T-cell (primary cell): ENCODE data around the gene DDIT4. TPM values are rescaled to one million over a fixed set of nuclear protein-coding genes. Genes with fewer than 3 reads are reported as not detected.

ENCODE experiments used
- ATAC-seq, 4 experiments: fragments of 200-7000 bp in 3 of 4; fragments of 150-1000 bp in 1 of 4; cut with Tn5 transposase; replicated peaks in 1 of 4; 1 replicate in 3 of 4; 2 replicates in 1 of 4; pipeline ENCODE4 v1.10.0; 2021; ENCODE audit warnings: moderate library complexity in 3 of 4, mild to moderate bottlenecking in 2 of 4, moderate number of reproducible peaks in 1 of 4
- CTCF ChIA-PET, 2 donors: fragments of 300-600 bp; sonication (Branson Sonifier 250); formaldehyde crosslinking; loops; one replicate each; lab custom pipeline; 2022; ENCODE audit warnings: antibody characterized with exemption in 2 of 2; lab: Charles Lee
- POLR2A ChIA-PET, 2 donors: fragments of 300-600 bp; sonication (Branson Sonifier 250); formaldehyde crosslinking; loops; one replicate each; lab custom pipeline; 2022; ENCODE audit warnings: antibody characterized with exemption in 2 of 2; lab: Charles Lee
- DNase-seq, 35 experiments: peaks; one replicate each; pipeline versions ENCODE4 v3.0.0 to v3.0.0-alpha.2; 2013 to 2023
- H3K27ac ChIP-seq: one replicate; pipeline ENCODE4 v1.5.1; 2013; ENCODE audit warnings: low read length
- H3K27me3 ChIP-seq, 2 experiments: replicated peaks in 1 of 2; 1 replicate in 1 of 2; 2 replicates in 1 of 2; pipeline versions ENCODE4 v1.6.1 to v1.7.0; 2013; ENCODE audit warnings: low read length in 1 of 2, mixed read lengths in 1 of 2; ENCODE audit not compliant: control insufficient read depth in 2 of 2, insufficient read depth in 2 of 2; ENCODE audit errors: extremely low read depth in 1 of 2
- H3K36me3 ChIP-seq, 2 donors: 1 replicate in 1 of 2; 2 replicates in 1 of 2; pipeline versions ENCODE4 v1.6.1 to v1.7.0; 2013; ENCODE audit warnings: low read length in 1 of 2; ENCODE audit not compliant: control insufficient read depth in 2 of 2, insufficient read depth in 1 of 2; ENCODE audit errors: extremely low read depth in 1 of 2
- H3K4me1 ChIP-seq, 2 experiments: 1 replicate in 1 of 2; 2 replicates in 1 of 2; pipeline versions ENCODE4 v1.6.1 to v1.7.0; 2013; ENCODE audit warnings: low read length in 2 of 2, mixed read lengths in 1 of 2; ENCODE audit not compliant: insufficient read depth in 2 of 2, control insufficient read depth in 1 of 2; ENCODE audit errors: extremely low read depth in 1 of 2
- H3K4me3 ChIP-seq, 2 donors: 1 replicate in 1 of 2; 2 replicates in 1 of 2; pipeline versions ENCODE4 v1.5.1 to v1.7.0; 2013; ENCODE audit warnings: mild to moderate bottlenecking in 2 of 2, low read length in 1 of 2, moderate library complexity in 1 of 2; ENCODE audit not compliant: control insufficient read depth in 1 of 2; ENCODE audit errors: extremely low read depth in 1 of 2
- H3K9me3 ChIP-seq: 2 replicates; pipeline ENCODE4 v1.7.0; 2013
- H3K27ac Mint-ChIP-seq, 2 donors: one replicate each; pipeline ENCODE4 v1.8.0; 2020 to 2021; ENCODE audit warnings: mild to moderate bottlenecking in 2 of 2, mixed read lengths in 2 of 2
- H3K27me3 Mint-ChIP-seq, 2 donors: one replicate each; pipeline ENCODE4 v1.8.0; 2021 to 2022; ENCODE audit warnings: mixed read lengths in 2 of 2
- H3K36me3 Mint-ChIP-seq: one replicate; pipeline ENCODE4 v1.8.0; 2021; ENCODE audit warnings: mixed read lengths
- H3K4me1 Mint-ChIP-seq, 3 donors: one replicate each; pipeline ENCODE4 v1.8.0; 2020 to 2022; ENCODE audit warnings: mixed read lengths in 3 of 3, mild to moderate bottlenecking in 1 of 3
- H3K4me3 Mint-ChIP-seq, 3 donors: one replicate each; pipeline ENCODE4 v1.8.0; 2020 to 2022; ENCODE audit warnings: mild to moderate bottlenecking in 3 of 3, mixed read lengths in 3 of 3, moderate library complexity in 3 of 3
- H3K9me3 Mint-ChIP-seq, 3 donors: one replicate each; pipeline ENCODE4 v1.8.0; 2020 to 2022; ENCODE audit warnings: mixed read lengths in 3 of 3
- WGBS: methylation state at CpG from one replicate; pipeline ENCODE4 v1.1.5; 2013; ENCODE audit warnings: missing lambda C conversion rate; ENCODE audit not compliant: insufficient coverage; 5-methylcytosine and 5-hydroxymethylcytosine counted together
- total RNA-seq, 35 experiments: library from RNA in 6 of 35; stranded (reverse) in 6 of 35; fragments of 120-200 nt in 1 of 35; gene quantifications; one replicate each; pipeline versions ENCODE4 v1.2.1 to v1.2.4 and lab custom pipeline; 2013 to 2026

Gene DDIT4
- total RNA-seq, 5 donors from 2014 or later (not counting 1 experiment from before 2014, with no cell fraction given) = 39.9 to 326 (median 52.1) TPM

DNA sequence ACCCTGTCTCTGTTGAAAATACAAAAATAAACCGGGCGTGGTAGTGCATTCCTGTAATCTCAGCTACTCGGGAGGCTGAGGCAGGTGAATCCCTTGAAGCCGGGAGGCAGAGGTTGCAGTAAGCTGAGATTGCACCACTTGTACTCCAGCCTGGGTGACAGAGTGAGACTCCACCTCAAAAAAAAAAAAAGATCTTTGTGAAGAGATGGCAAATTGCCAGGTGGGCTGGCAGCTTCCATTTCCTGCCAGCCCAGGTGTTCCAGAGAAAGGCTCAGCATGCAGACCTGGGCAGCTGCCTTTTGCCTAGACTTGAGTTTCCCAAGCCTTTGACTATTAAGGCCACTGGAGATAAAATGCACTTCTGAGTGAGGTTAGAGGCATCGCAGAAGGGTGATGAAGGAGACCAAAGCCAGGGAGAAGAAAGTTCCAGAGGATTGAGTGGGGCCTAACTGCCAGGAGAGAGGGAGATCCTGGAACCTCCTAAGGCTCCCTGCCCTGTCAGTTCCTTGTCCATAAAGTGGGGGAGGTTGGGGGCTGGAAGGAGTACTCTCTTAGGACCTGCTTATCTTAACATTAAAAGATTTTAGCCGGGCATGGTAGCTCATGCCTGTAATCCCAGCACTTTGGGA, 10.0 kb upstream of the DDIT4 start:
- Mint-ChIP-seq H3K4me3 (peak overlapping the region in 2 of 3 donors; percentile 21 to 75), H3K4me1 (peaks cover 47 to 55% (median 53%) of the 10 kb centered on the region in 3 donors), H3K9me3 (no peaks in the 10 kb centered on the region), H3K36me3 (no peaks in the 10 kb centered on the region), H3K27me3 (no peaks in the 10 kb centered on the region), H3K27ac (peak overlapping the region; percentile 89 to 92)
- peak in 1 of 4 experiments; percentile 21 for ATAC-seq
- ChIA-PET POLR2A (interaction anchor here (0.6 to 1.0 kb wide), 4 partner anchors 10 to 197 kb away, joined by 3 to 10 read pairs (median 4); no protein-coding TSS in a partner anchor), CTCF (interaction anchor here in 1 of 2 donors (0.5 kb wide), 1 partner anchor 175 kb away, joined by 4 read pairs; no protein-coding TSS in a partner anchor)
- WGBS = 23% methylated on average over 3 of the region's 6 CpGs
- peak in 26 of 35 experiments; percentile 21 to 81 (median 41) for DNase-seq
- peak overlapping the region; percentile 39 for H3K27ac ChIP-seq
- H3K4me1 ChIP-seq = peaks cover 26 to 56% of the 10 kb centered on the region in 2 experiments
- H3K27me3 ChIP-seq = no peaks in the 10 kb centered on the region
- no peaks in the 10 kb centered on the region for H3K9me3 ChIP-seq
- H3K4me3 ChIP-seq = no peak overlapping the region
- H3K36me3 ChIP-seq = no peaks in the 10 kb centered on the region

DNA sequence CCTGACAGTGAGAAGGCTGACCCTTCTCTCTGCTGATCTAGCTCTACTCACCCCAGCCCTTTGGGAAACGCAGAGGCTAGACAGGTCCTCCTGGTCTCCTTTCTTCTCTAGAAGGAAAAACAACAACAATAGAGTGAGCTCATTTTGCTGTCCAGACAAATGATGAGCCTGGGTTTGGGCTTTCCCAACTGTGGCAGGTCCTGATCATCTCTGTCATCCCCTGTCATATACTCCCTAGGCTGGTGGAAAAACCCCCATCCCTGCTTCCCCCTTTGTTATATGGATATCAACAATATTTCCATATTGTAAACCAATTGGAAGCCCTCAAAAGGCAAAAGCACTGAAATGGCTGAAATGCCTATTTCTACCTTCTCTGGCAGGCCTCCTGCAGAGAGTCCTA, 9.2 kb upstream of the DDIT4 start:
- Mint-ChIP-seq H3K36me3 (no peaks in the 10 kb centered on the region), H3K4me1 (peaks cover 40 to 50% (median 49%) of the 10 kb centered on the region in 3 donors), H3K27me3 (no peaks in the 10 kb centered on the region), H3K4me3 (peak overlapping the region in 1 of 3 donors; percentile 17), H3K27ac (peak overlapping the region; percentile 77 to 92), H3K9me3 (no peaks in the 10 kb centered on the region)
- H3K9me3 ChIP-seq = no peaks in the 10 kb centered on the region
- H3K4me1 ChIP-seq = peaks cover 21 to 48% of the 10 kb centered on the region in 2 experiments
- WGBS = 100% methylated on average over 1 of the region's 1 CpG
- H3K36me3 ChIP-seq = no peaks in the 10 kb centered on the region
- ATAC-seq = no peak
- no peak overlapping the region for H3K4me3 ChIP-seq
- DNase-seq = no peak
- H3K27me3 ChIP-seq = no peaks in the 10 kb centered on the region
- CTCF ChIA-PET = interaction anchor here in 1 of 2 donors (0.5 kb wide), 1 partner anchor 176 kb away, joined by 4 read pairs; no protein-coding TSS in a partner anchor
- H3K27ac ChIP-seq = no peak overlapping the region
- POLR2A ChIA-PET = interaction anchor here (0.6 to 1.0 kb wide), 3 partner anchors 10 to 17 kb away, joined by 3 to 4 read pairs (median 3); no protein-coding TSS in a partner anchor

DNA sequence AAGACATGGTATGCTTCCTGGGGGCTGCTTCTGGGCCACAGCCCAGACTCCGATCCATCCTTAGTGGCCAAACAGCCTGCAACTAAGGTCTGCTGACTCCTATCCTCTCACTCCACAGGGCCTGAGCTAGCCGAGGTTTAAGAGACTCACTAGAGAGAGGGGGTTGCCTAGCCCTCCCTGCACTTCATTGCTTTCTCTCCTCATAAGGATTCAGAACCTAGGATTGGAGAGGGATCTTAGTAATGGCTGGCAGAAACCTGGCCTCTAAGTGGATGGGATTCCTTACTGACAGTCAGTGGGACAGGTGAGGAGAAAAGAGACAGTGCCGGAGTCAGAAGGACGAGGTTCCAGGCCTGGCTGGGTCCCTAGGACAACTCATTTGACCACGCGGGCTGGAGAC, 8.2 kb upstream of the DDIT4 start:
- ChIA-PET CTCF (interaction anchor here in 1 of 2 donors (0.6 kb wide), 1 partner anchor 554 kb away, joined by 8 read pairs; no protein-coding TSS in a partner anchor), POLR2A (interaction anchor here in 1 of 2 donors (0.6 to 0.9 kb wide), 2 partner anchors 9 to 23 kb away, joined by 3 read pairs; no protein-coding TSS in a partner anchor)
- H3K4me3 Mint-ChIP-seq = no peak overlapping the region
- peak overlapping the region; percentile 48 to 55 for H3K27ac Mint-ChIP-seq
- no CpG with 5 or more reads among the region's 6 CpGs for WGBS
- no peaks in the 10 kb centered on the region for H3K36me3 ChIP-seq
- no peaks in the 10 kb centered on the region for H3K27me3 ChIP-seq
- no peak overlapping the region for H3K27ac ChIP-seq
- peaks cover 11 to 38% of the 10 kb centered on the region in 2 experiments for H3K4me1 ChIP-seq
- H3K4me3 ChIP-seq = no peak overlapping the region
- no peaks in the 10 kb centered on the region for H3K9me3 Mint-ChIP-seq
- no peak for DNase-seq
- H3K4me1 Mint-ChIP-seq = peaks cover 35 to 44% (median 42%) of the 10 kb centered on the region in 3 donors
- no peaks in the 10 kb centered on the region for H3K36me3 Mint-ChIP-seq
- H3K27me3 Mint-ChIP-seq = no peaks in the 10 kb centered on the region
- no peaks in the 10 kb centered on the region for H3K9me3 ChIP-seq
- ATAC-seq = no peak

DNA sequence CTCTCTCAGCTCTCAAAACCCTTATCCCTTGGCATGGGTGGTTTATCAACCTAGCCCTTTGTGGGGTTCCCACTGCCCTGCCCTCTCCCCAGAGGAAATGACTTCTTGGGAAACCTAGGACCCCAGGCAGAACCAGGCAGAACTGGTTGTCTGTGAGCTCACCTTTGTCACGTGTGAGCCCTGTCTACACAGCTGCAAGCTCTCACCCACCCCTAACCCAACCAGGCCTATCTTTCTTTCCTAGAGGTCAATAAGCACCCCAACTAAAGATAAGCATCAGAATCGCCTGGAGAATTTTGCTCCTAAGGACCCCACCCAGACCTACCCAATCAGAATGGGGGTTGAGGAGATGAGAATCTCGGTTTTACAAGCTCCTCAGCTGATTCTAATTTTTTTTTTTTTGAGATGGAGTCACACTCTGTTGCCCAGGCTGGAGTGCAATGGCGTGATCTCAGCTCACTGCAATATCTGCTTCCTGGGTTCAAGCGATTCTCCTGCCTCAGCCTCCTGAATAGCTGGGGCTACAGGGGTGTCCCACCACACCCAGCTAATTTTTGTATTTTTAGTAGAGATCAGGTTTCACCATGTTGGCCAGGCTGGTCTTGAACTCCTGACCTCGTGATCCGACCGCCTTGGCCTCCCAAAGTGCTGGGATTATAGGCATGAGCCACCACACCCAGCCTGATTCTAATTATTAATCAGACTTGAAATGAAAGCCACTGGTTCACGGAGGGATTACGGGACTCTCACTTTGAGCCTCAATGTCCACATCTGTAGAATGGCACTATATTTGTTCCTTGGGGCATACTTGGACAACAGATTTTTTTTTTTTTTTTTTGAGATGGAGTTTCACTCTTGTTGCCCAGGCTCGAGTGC, 7.5 kb upstream of the DDIT4 start:
- DNase-seq (no peak), ATAC-seq (no peak)
- Mint-ChIP-seq H3K9me3 (no peaks in the 10 kb centered on the region), H3K27ac (peak overlapping the region in 1 of 2 donors; percentile 82), H3K36me3 (no peaks in the 10 kb centered on the region), H3K4me1 (peaks cover 31 to 42% (median 41%) of the 10 kb centered on the region in 3 donors), H3K4me3 (no peak overlapping the region), H3K27me3 (no peaks in the 10 kb centered on the region)
- Histone ChIP-seq H3K36me3 (no peaks in the 10 kb centered on the region), H3K4me3 (no peak overlapping the region), H3K27me3 (no peaks in the 10 kb centered on the region), H3K27ac (no peak overlapping the region), H3K4me1 (peaks cover 11 to 33% of the 10 kb centered on the region in 2 experiments), H3K9me3 (no peaks in the 10 kb centered on the region)
- no CpG with 5 or more reads among the region's 11 CpGs for WGBS
- CTCF ChIA-PET = interaction anchor here (0.9 to 1.2 kb wide), 4 partner anchors 10 to 66 kb away, joined by 3 to 5 read pairs (median 3); no protein-coding TSS in a partner anchor
- POLR2A ChIA-PET = interaction anchor here in 1 of 2 donors (0.6 to 0.9 kb wide), 2 partner anchors 9 to 24 kb away, joined by 3 read pairs; no protein-coding TSS in a partner anchor

DNA sequence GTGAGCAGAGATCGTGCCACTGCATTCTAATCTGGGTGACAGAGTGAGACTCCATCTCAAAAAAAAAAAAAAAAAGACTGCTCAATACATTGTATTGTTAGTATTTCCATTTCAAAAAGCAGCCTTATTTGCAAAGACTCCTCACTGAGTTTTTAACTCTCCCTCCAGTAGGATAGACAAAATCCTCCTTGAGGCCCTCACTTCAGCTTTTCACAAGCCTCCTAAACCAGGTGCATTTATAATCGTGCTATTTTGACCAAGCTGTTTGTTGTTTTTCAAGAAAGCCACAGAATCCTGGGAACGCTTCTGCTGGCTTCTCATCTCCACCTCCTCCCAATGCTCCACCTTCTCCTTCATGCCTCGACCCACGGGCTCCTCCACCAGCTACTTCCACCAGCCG, 6.3 kb upstream of the DDIT4 start:
- H3K9me3 ChIP-seq = no peaks in the 10 kb centered on the region
- ChIA-PET POLR2A (no interaction called here), CTCF (interaction anchor here in 1 of 2 donors (0.9 kb wide), 1 partner anchor 24 kb away, joined by 5 read pairs; no protein-coding TSS in a partner anchor)
- no peaks in the 10 kb centered on the region for H3K36me3 ChIP-seq
- 94% methylated on average over 3 of the region's 6 CpGs for WGBS
- no peak for DNase-seq
- ATAC-seq = no peak
- H3K27ac Mint-ChIP-seq = peak overlapping the region in 1 of 2 donors; percentile 51
- H3K27ac ChIP-seq = no peak overlapping the region
- no peaks in the 10 kb centered on the region for H3K36me3 Mint-ChIP-seq
- H3K27me3 ChIP-seq = no peaks in the 10 kb centered on the region
- no peaks in the 10 kb centered on the region for H3K9me3 Mint-ChIP-seq
- peaks cover 5 to 23% of the 10 kb centered on the region in 2 experiments for H3K4me1 ChIP-seq
- H3K4me1 Mint-ChIP-seq = peaks cover 27 to 39% (median 37%) of the 10 kb centered on the region in 3 donors
- H3K4me3 ChIP-seq = no peak overlapping the region
- H3K4me3 Mint-ChIP-seq = no peak overlapping the region
- no peaks in the 10 kb centered on the region for H3K27me3 Mint-ChIP-seq
